HFF-Myc (cell line): Measurements from ENCODE around the gene ENKD1.

Source experiments
- DNase-seq: peaks from one replicate; pipeline ENCODE4 v3.0.0-alpha.2; 2011; ENCODE audit warnings: low read depth; ENCODE audit errors: extremely low read depth
- H3K4me3 ChIP-seq: replicated peaks from 2 replicates; pipeline ENCODE4 v1.5.1; 2011; ENCODE audit warnings: low read depth, mild to moderate bottlenecking, control low read depth, low read length
- TF ChIP-seq, protein P1 (sequence below): IDR thresholded peaks from 2 replicates; pipeline ENCODE4 v1.5.1; 2012; ENCODE audit warnings: mild to moderate bottlenecking, low read depth, low read length, control low read depth; ENCODE audit errors: missing control alignments

The ENKD1 gene

GRCh38 chr16:67647111-67647651, 19.4 kb downstream of the ENKD1 start:
- no peak for DNase-seq
- no peak overlapping the region for H3K4me3 ChIP-seq
- TF ChIP-seq, protein P1, sequence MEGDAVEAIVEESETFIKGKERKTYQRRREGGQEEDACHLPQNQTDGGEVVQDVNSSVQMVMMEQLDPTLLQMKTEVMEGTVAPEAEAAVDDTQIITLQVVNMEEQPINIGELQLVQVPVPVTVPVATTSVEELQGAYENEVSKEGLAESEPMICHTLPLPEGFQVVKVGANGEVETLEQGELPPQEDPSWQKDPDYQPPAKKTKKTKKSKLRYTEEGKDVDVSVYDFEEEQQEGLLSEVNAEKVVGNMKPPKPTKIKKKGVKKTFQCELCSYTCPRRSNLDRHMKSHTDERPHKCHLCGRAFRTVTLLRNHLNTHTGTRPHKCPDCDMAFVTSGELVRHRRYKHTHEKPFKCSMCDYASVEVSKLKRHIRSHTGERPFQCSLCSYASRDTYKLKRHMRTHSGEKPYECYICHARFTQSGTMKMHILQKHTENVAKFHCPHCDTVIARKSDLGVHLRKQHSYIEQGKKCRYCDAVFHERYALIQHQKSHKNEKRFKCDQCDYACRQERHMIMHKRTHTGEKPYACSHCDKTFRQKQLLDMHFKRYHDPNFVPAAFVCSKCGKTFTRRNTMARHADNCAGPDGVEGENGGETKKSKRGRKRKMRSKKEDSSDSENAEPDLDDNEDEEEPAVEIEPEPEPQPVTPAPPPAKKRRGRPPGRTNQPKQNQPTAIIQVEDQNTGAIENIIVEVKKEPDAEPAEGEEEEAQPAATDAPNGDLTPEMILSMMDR: no peak

- no peak overlapping the region for H3K4me3 ChIP-seq
- DNase-seq: no peak
- TF ChIP-seq, protein P1: no peak
These were observed 21.0 kb downstream of the ENKD1 start for GRCh38 chr16:67645397-67646121.

DNA sequence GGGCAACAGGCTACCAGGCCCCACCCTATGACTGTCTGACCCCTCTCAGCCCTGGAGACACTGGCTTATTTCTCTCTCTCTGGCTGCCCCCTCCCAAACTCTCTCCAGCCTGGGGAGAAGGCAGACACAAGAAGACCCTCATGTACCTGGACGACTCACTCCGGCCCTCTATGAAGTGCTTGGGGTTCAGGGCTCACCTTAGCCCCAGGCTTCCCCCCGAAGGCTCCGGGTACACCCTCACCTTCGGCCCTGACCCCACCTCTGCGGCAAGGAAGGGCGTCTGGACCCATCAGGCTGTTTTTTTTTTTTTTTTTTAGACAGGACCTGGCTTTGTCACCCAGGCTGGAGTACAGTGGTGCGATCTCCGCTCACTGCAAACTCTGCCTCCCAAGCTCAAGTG, 22.5 kb downstream of the ENKD1 start:
- H3K4me3 ChIP-seq: no peak overlapping the region
- no peak for DNase-seq
- TF ChIP-seq, protein P1: no peak

GRCh38 chr16:67641779-67642708, 24.5 kb downstream of the ENKD1 start:
- no peak overlapping the region for H3K4me3 ChIP-seq
- TF ChIP-seq, protein P1: no peak
- DNase-seq: no peak

- no peak for DNase-seq
- TF ChIP-seq, protein P1: no peak
- H3K4me3 ChIP-seq: no peak overlapping the region
These were observed 28.9 kb downstream of the ENKD1 start for GRCh38 chr16:67637625-67638024.

- no peak for DNase-seq
- H3K4me3 ChIP-seq: no peak overlapping the region
- TF ChIP-seq, protein P1: no peak
These were observed 29.8 kb downstream of the ENKD1 start for GRCh38 chr16:67636713-67637112.
